Mucosa of rectum (tissue), 2 donors: ENCODE measurements around the gene SVOPL.

Experiments
- H3K27ac ChIP-seq, 2 donors: one replicate each; pipeline ENCODE4 v1.7.0; 2013; ENCODE audit warnings: inconsistent platforms in 2 of 2, low read depth in 2 of 2, low read length in 2 of 2
- H3K27me3 ChIP-seq, 2 donors: one replicate each; pipeline ENCODE4 v1.7.0; 2013; ENCODE audit warnings: low read length in 2 of 2; ENCODE audit not compliant: control insufficient read depth in 2 of 2, insufficient read depth in 2 of 2
- H3K36me3 ChIP-seq, 2 donors: one replicate each; pipeline ENCODE4 v1.7.0; 2013; ENCODE audit warnings: low read length in 2 of 2; ENCODE audit not compliant: control insufficient read depth in 2 of 2, insufficient read depth in 2 of 2
- H3K4me1 ChIP-seq, 2 donors: one replicate each; pipeline ENCODE4 v1.7.0; 2013; ENCODE audit warnings: low read length in 2 of 2, mild to moderate bottlenecking in 1 of 2; ENCODE audit not compliant: control insufficient read depth in 2 of 2, insufficient read depth in 2 of 2
- H3K4me3 ChIP-seq, 2 donors: one replicate each; pipeline ENCODE4 v1.7.0; 2013; ENCODE audit warnings: low read length in 2 of 2
- H3K9ac ChIP-seq, 2 donors: one replicate each; pipeline ENCODE4 v1.7.0; 2013; ENCODE audit warnings: low read length in 2 of 2, low read depth in 1 of 2, mild to moderate bottlenecking in 1 of 2
- H3K9me3 ChIP-seq, 2 donors: one replicate each; pipeline ENCODE4 v1.7.0; 2013; ENCODE audit warnings: low read length in 2 of 2; ENCODE audit not compliant: control insufficient read depth in 2 of 2
- donor health status: healthy.
- donor health status: Normal muscosa, but diverticular disease.

SVOPL gene

GRCh38 chr7:138679793-138680192 lies 21.4 kb downstream of the SVOPL start:
- Histone ChIP-seq H3K36me3 (no peaks in the 10 kb centered on the region), H3K4me1 (no peaks in the 10 kb centered on the region), H3K4me3 (no peak overlapping the region), H3K27me3 (no peaks in the 10 kb centered on the region), H3K9ac (no peak overlapping the region), H3K27ac (no peak overlapping the region), H3K9me3 (no peaks in the 10 kb centered on the region)

GRCh38 chr7:138670594-138670993 lies 30.6 kb downstream of the SVOPL start:
- Histone ChIP-seq H3K36me3 (no peaks in the 10 kb centered on the region), H3K4me1 (peaks cover 0 to 4% of the 10 kb centered on the region in 2 donors), H3K9me3 (no peaks in the 10 kb centered on the region), H3K27ac (no peak overlapping the region), H3K27me3 (no peaks in the 10 kb centered on the region), H3K9ac (no peak overlapping the region), H3K4me3 (no peak overlapping the region)

GRCh38 chr7:138669364-138669763 lies 31.8 kb downstream of the SVOPL start:
- Histone ChIP-seq H3K27ac (peak overlapping the region in 1 of 2 donors; percentile 70), H3K4me1 (peaks cover 0 to 4% of the 10 kb centered on the region in 2 donors), H3K4me3 (no peak overlapping the region), H3K9me3 (no peaks in the 10 kb centered on the region), H3K27me3 (no peaks in the 10 kb centered on the region), H3K9ac (no peak overlapping the region), H3K36me3 (no peaks in the 10 kb centered on the region)

GRCh38 chr7:138668946-138669345 lies 32.2 kb downstream of the SVOPL start:
- peak overlapping the region in 1 of 2 donors; percentile 70 for H3K27ac ChIP-seq
- no peak overlapping the region for H3K4me3 ChIP-seq
- H3K27me3 ChIP-seq: no peaks in the 10 kb centered on the region
- H3K36me3 ChIP-seq: no peaks in the 10 kb centered on the region
- H3K4me1 ChIP-seq: peaks cover 2 to 4% of the 10 kb centered on the region in 2 donors
- no peaks in the 10 kb centered on the region for H3K9me3 ChIP-seq
- H3K9ac ChIP-seq: no peak overlapping the region

GRCh38 chr7:138668229-138668596 lies 32.9 kb downstream of the SVOPL start:
- no peak overlapping the region for H3K4me3 ChIP-seq
- H3K27ac ChIP-seq: peak overlapping the region in 1 of 2 donors; percentile 70
- no peak overlapping the region for H3K9ac ChIP-seq
- no peaks in the 10 kb centered on the region for H3K36me3 ChIP-seq
- no peaks in the 10 kb centered on the region for H3K9me3 ChIP-seq
- H3K4me1 ChIP-seq: peaks cover 2 to 4% of the 10 kb centered on the region in 2 donors
- H3K27me3 ChIP-seq: no peaks in the 10 kb centered on the region

GRCh38 chr7:138667535-138668228 lies 33.5 kb downstream of the SVOPL start:
- Histone ChIP-seq H3K27me3 (no peaks in the 10 kb centered on the region), H3K27ac (no peak overlapping the region), H3K4me3 (no peak overlapping the region), H3K4me1 (peaks cover 2 to 4% of the 10 kb centered on the region in 2 donors), H3K36me3 (no peaks in the 10 kb centered on the region), H3K9me3 (no peaks in the 10 kb centered on the region), H3K9ac (no peak overlapping the region)

- H3K4me3 ChIP-seq: no peak overlapping the region
- H3K36me3 ChIP-seq: no peaks in the 10 kb centered on the region
- no peaks in the 10 kb centered on the region for H3K9me3 ChIP-seq
- no peak overlapping the region for H3K9ac ChIP-seq
- H3K4me1 ChIP-seq: peaks cover 2 to 4% of the 10 kb centered on the region in 2 donors
- no peak overlapping the region for H3K27ac ChIP-seq
- H3K27me3 ChIP-seq: no peaks in the 10 kb centered on the region
These were observed 34.8 kb downstream of the SVOPL start for GRCh38 chr7:138666385-138666784.

- no peaks in the 10 kb centered on the region for H3K27me3 ChIP-seq
- H3K4me1 ChIP-seq: peaks cover 2 to 4% of the 10 kb centered on the region in 2 donors
- no peaks in the 10 kb centered on the region for H3K9me3 ChIP-seq
- H3K36me3 ChIP-seq: no peaks in the 10 kb centered on the region
- H3K27ac ChIP-seq: no peak overlapping the region
- H3K9ac ChIP-seq: no peak overlapping the region
- no peak overlapping the region for H3K4me3 ChIP-seq
These were observed 35.5 kb downstream of the SVOPL start for GRCh38 chr7:138665669-138666140.

GRCh38 chr7:138665249-138665648 lies 35.9 kb downstream of the SVOPL start:
- Histone ChIP-seq H3K9ac (no peak overlapping the region), H3K9me3 (no peaks in the 10 kb centered on the region), H3K4me3 (no peak overlapping the region), H3K27ac (peak overlapping the region in 1 of 2 donors; percentile 16), H3K36me3 (no peaks in the 10 kb centered on the region), H3K4me1 (peaks cover 2 to 4% of the 10 kb centered on the region in 2 donors), H3K27me3 (no peaks in the 10 kb centered on the region)

- Histone ChIP-seq H3K36me3 (no peaks in the 10 kb centered on the region), H3K27me3 (no peaks in the 10 kb centered on the region), H3K9ac (peak overlapping the region; percentile 47 to 48), H3K4me1 (peaks cover 2 to 3% of the 10 kb centered on the region in 2 donors), H3K9me3 (no peaks in the 10 kb centered on the region), H3K4me3 (peak overlapping the region; percentile 48 to 55), H3K27ac (peak overlapping the region in 1 of 2 donors; percentile 23)
These were observed 37.1 kb downstream of the SVOPL start for GRCh38 chr7:138663725-138664710.
